Neural cell (in vitro differentiated cells): Measurements from ENCODE around the gene ARPC4. TPM values are rescaled to one million over a fixed set of nuclear protein-coding genes. Genes with fewer than 3 reads are reported as not detected.
"Not testable (repeated sequence)": the region's sequence is repeated elsewhere in the genome, so short reads cannot be mapped to it uniquely, and the experiment has no call there.

ENCODE experiments used
- H2AFZ ChIP-seq: fragments of 200-600, 300-800 bp; sonication (generic), shearing (Covaris generic); 2 replicates; pipeline ENCODE4 v1.6.0; 2014; ENCODE audit warnings: low read depth, mild to moderate bottlenecking, antibody characterized with exemption, low read length, moderate library complexity
- H3F3A ChIP-seq: fragments of 200-600 bp; shearing (Covaris generic); 2 replicates; pipeline ENCODE4 v1.6.1; 2016; ENCODE audit warnings: mild to moderate bottlenecking, moderate library complexity, mixed read lengths, antibody characterized with exemption, low read length; ENCODE audit not compliant: insufficient read depth, poor library complexity, severe bottlenecking
- H3K27ac ChIP-seq: fragments of 200-600, 300-800 bp; sonication (generic), shearing (Covaris generic); 2 replicates; pipeline ENCODE4 v1.5.1; 2014; ENCODE audit warnings: mild to moderate bottlenecking, low read length, moderate library complexity
- H3K27me3 ChIP-seq: fragments of 300-800, 200-600 bp; sonication (generic), shearing (Covaris generic); 2 replicates; pipeline ENCODE4 v1.6.0; 2014; ENCODE audit warnings: mild to moderate bottlenecking, low read depth, low read length, moderate library complexity; ENCODE audit not compliant: insufficient read depth
- H3K36me3 ChIP-seq: fragments of 300-800, 200-600 bp; sonication (generic), shearing (Covaris generic); 2 replicates; pipeline ENCODE4 v1.5.1; 2014; ENCODE audit warnings: mild to moderate bottlenecking, antibody characterized with exemption, low read length, moderate library complexity; ENCODE audit not compliant: insufficient read depth
- H3K4me2 ChIP-seq: fragments of 300-800, 200-600 bp; sonication (generic), shearing (Covaris generic); 2 replicates; pipeline ENCODE4 v1.6.0; 2014; ENCODE audit warnings: mild to moderate bottlenecking, low read length
- H3K4me3 ChIP-seq: fragments of 300-800, 200-600 bp; sonication (generic), shearing (Covaris generic); 2 replicates; pipeline ENCODE4 v1.5.1; 2014; ENCODE audit warnings: mild to moderate bottlenecking, low read length, moderate library complexity
- H3K79me2 ChIP-seq: fragments of 200-600 bp; shearing (Covaris generic); replicated peaks from 2 replicates; pipeline ENCODE4 v1.6.0; 2014; ENCODE audit warnings: mild to moderate bottlenecking, low read length, moderate library complexity; ENCODE audit not compliant: insufficient read depth
- H3K9ac ChIP-seq: fragments of 300-800, 200-600 bp; sonication (generic), shearing (Covaris generic); 2 replicates; pipeline ENCODE4 v1.6.1; 2016; ENCODE audit warnings: mild to moderate bottlenecking, low read length, mixed read lengths
- H3K9me2 ChIP-seq: fragments of 200-600 bp; shearing (Covaris generic); 2 replicates; pipeline ENCODE4 v1.6.1; 2016; ENCODE audit warnings: mild to moderate bottlenecking, low read length, mixed read lengths; ENCODE audit not compliant: insufficient read depth
- H3K9me3 ChIP-seq: fragments of 200-600, 300-800 bp; sonication (generic), shearing (Covaris generic); 2 replicates; pipeline ENCODE4 v1.6.1; 2016; ENCODE audit warnings: mild to moderate bottlenecking, mixed run types, low read length, moderate library complexity, mixed read lengths
- H4K20me1 ChIP-seq: fragments of 200-600 bp; shearing (Covaris generic); 2 replicates; pipeline ENCODE4 v1.6.1; 2016; ENCODE audit warnings: mild to moderate bottlenecking, mixed run types; ENCODE audit not compliant: insufficient read depth
- CTCF ChIP-seq: fragments of 450-650 bp; IDR thresholded peaks from 2 replicates; pipeline ENCODE4 v1.5.1; 2014; ENCODE audit warnings: antibody characterized with exemption, mild to moderate bottlenecking, moderate library complexity; ENCODE audit not compliant: poor library complexity, severe bottlenecking
- EP300 ChIP-seq: fragments of 450-650 bp; conservative IDR thresholded peaks from 2 replicates; pipeline ENCODE4 v1.6.1; 2014; ENCODE audit warnings: antibody characterized with exemption, mild to moderate bottlenecking, moderate library complexity; ENCODE audit not compliant: poor library complexity, severe bottlenecking
- EZH2 ChIP-seq: fragments of 200-600, 300-800 bp; shearing (Covaris generic), sonication (generic); IDR thresholded peaks from 2 replicates; pipeline ENCODE4 v1.6.1; 2014; ENCODE audit warnings: antibody characterized with exemption, low read length, borderline replicate concordance, mild to moderate bottlenecking; ENCODE audit not compliant: insufficient read depth, poor library complexity, severe bottlenecking
- MXI1 ChIP-seq: fragments of 450-650 bp; conservative IDR thresholded peaks from 2 replicates; pipeline ENCODE4 v1.6.1; 2014; ENCODE audit warnings: antibody characterized with exemption, mild to moderate bottlenecking; ENCODE audit not compliant: poor library complexity, severe bottlenecking
- RAD21 ChIP-seq: fragments of 450-650 bp; conservative IDR thresholded peaks from 2 replicates; pipeline ENCODE4 v1.6.1; 2014; ENCODE audit warnings: antibody characterized with exemption, mild to moderate bottlenecking, moderate library complexity
- SMC3 ChIP-seq: fragments of 450-650 bp; conservative IDR thresholded peaks from 2 replicates; pipeline ENCODE4 v1.6.1; 2014; ENCODE audit warnings: antibody characterized with exemption, mild to moderate bottlenecking, moderate library complexity; ENCODE audit not compliant: poor library complexity
- polyA plus RNA-seq: library from polyadenylated mRNA; depleted of rRNA; stranded (reverse); fragments of >200 nt; gene quantifications from 2 replicates; pipeline ENCODE4 v1.2.3, GENCODE V29; 2014

Gene ARPC4
- polyA plus RNA-seq, 1 donor from 2014 or later, result 179 TPM

GRCh38 chr3:9846931-9847488 lies 54.1 kb downstream of the ARPC4 start:
- Histone ChIP-seq H2AFZ (no peak overlapping the region), H3K4me3 (no peak overlapping the region), H3F3A (no peaks in the 10 kb centered on the region), H3K4me2 (no peak overlapping the region), H3K79me2 (no peaks in the 10 kb centered on the region), H4K20me1 (no peaks in the 10 kb centered on the region), H3K9ac (no peak overlapping the region), H3K9me2 (no peaks in the 10 kb centered on the region), H3K36me3 (no peaks in the 10 kb centered on the region), H3K27ac (no peak overlapping the region), H3K9me3 (no peaks in the 10 kb centered on the region), H3K27me3 (no peaks in the 10 kb centered on the region)
- TF ChIP-seq SMC3 (no peak), RAD21 (no peak), EZH2 (no peak), MXI1 (no peak), EP300 (no peak)

GRCh38 chr3:9847870-9848269 lies 55.0 kb downstream of the ARPC4 start:
- not testable (repeated sequence) for H2AFZ ChIP-seq, H3K9me2 ChIP-seq, H3K4me2 ChIP-seq, H3K9ac ChIP-seq, H3K27me3 ChIP-seq, H3F3A ChIP-seq, H3K9me3 ChIP-seq, H3K4me3 ChIP-seq, H3K79me2 ChIP-seq, H3K27ac ChIP-seq, H4K20me1 ChIP-seq, H3K36me3 ChIP-seq

- not testable (repeated sequence) for H3K27ac ChIP-seq, H3K9ac ChIP-seq, H3K36me3 ChIP-seq, H3K9me3 ChIP-seq, H3K4me3 ChIP-seq, H2AFZ ChIP-seq, H4K20me1 ChIP-seq, H3F3A ChIP-seq, H3K79me2 ChIP-seq, H3K9me2 ChIP-seq, H3K4me2 ChIP-seq, H3K27me3 ChIP-seq
- TF ChIP-seq CTCF (peak; percentile 74), SMC3 (peak; percentile 58)
Measured at GRCh38 chr3:9848860-9849259, 56.0 kb downstream of the ARPC4 start.

GRCh38 chr3:9851383-9851782 lies 58.5 kb downstream of the ARPC4 start:
- H3K27me3 ChIP-seq, H4K20me1 ChIP-seq, H3K4me2 ChIP-seq, H3K27ac ChIP-seq, H2AFZ ChIP-seq, H3F3A ChIP-seq, H3K36me3 ChIP-seq, H3K9me2 ChIP-seq, H3K9me3 ChIP-seq, H3K79me2 ChIP-seq, H3K9ac ChIP-seq, H3K4me3 ChIP-seq: not testable (repeated sequence)

GRCh38 chr3:9851926-9852325 lies 59.0 kb downstream of the ARPC4 start:
- not testable (repeated sequence) for H4K20me1 ChIP-seq, H3K27me3 ChIP-seq, H2AFZ ChIP-seq, H3K9me3 ChIP-seq, H3F3A ChIP-seq, H3K9me2 ChIP-seq, H3K79me2 ChIP-seq, H3K9ac ChIP-seq, H3K4me2 ChIP-seq, H3K4me3 ChIP-seq, H3K27ac ChIP-seq, H3K36me3 ChIP-seq
